ENCODE results near the gene SRSF3.

- TF ChIP-seq EZH2 (IDR thresholded peaks at IDR 0.05; ENCODE audit: borderline replicate concordance, low read length) = no peak
- TF ChIP-seq, protein P1, sequence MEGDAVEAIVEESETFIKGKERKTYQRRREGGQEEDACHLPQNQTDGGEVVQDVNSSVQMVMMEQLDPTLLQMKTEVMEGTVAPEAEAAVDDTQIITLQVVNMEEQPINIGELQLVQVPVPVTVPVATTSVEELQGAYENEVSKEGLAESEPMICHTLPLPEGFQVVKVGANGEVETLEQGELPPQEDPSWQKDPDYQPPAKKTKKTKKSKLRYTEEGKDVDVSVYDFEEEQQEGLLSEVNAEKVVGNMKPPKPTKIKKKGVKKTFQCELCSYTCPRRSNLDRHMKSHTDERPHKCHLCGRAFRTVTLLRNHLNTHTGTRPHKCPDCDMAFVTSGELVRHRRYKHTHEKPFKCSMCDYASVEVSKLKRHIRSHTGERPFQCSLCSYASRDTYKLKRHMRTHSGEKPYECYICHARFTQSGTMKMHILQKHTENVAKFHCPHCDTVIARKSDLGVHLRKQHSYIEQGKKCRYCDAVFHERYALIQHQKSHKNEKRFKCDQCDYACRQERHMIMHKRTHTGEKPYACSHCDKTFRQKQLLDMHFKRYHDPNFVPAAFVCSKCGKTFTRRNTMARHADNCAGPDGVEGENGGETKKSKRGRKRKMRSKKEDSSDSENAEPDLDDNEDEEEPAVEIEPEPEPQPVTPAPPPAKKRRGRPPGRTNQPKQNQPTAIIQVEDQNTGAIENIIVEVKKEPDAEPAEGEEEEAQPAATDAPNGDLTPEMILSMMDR (IDR thresholded peaks at IDR 0.05; ENCODE audit: low read length) = no peak
Measured at GRCh38 chr6:36598326-36598725, 4.2 kb downstream of the SRSF3 start.
